Activated T-helper 2 cell treated with anti-CD3 and anti-CD28 coated beads, Interferon-gamma antibody, Interleukin-2, Interleukin-4, amounts not matched to agents 10 μg/mL and 5 μg/mL and 100 μg/mL, durations not matched to agents 14 hours and 24 hours and 36 hours (primary cell): ENCODE data around the gene CCDC137. TPM values are rescaled to one million over a fixed set of nuclear protein-coding genes. Genes with fewer than 3 reads are reported as not detected.
A peak's percentile ranks its signal among the peaks of the same experiment; 100 is the strongest.

Experiments
- DNase-seq: peaks from one replicate; pipeline ENCODE4 v3.0.0; 2021; ENCODE audit warnings: low spot score
- H3K27ac Mint-ChIP-seq: one replicate; pipeline ENCODE4 v1.8.0; 2021; ENCODE audit warnings: mixed read lengths
- H3K27me3 Mint-ChIP-seq: one replicate; pipeline ENCODE4 v1.8.0; 2021; ENCODE audit warnings: low read depth, mixed read lengths
- H3K36me3 Mint-ChIP-seq: one replicate; pipeline ENCODE4 v1.8.0; 2021; ENCODE audit warnings: low read depth, mixed read lengths
- H3K4me1 Mint-ChIP-seq: one replicate; pipeline ENCODE4 v1.8.0; 2021; ENCODE audit warnings: low read depth, mixed read lengths
- H3K4me3 Mint-ChIP-seq: one replicate; pipeline ENCODE4 v1.8.0; 2021; ENCODE audit warnings: low read depth, mild to moderate bottlenecking, moderate library complexity, mixed read lengths
- H3K9me3 Mint-ChIP-seq: one replicate; pipeline ENCODE4 v1.8.0; 2021; ENCODE audit warnings: mixed read lengths
- intact Hi-C: fragments of 100-400 bp; cut with micrococcal nuclease; formaldehyde crosslinking; loops from one replicate; pipeline ENCODE4 v1.15.1; 2023
- total RNA-seq: library from RNA; stranded (reverse); gene quantifications from 2 replicates; pipeline ENCODE4 v1.2.3, GENCODE V29; 2022

Gene CCDC137
- total RNA-seq, 1 donor from 2014 or later: 50.8 TPM

GRCh38 chr17:81690066-81690465 is 23.5 kb downstream of the CCDC137 start:
- no peak for DNase-seq
- intact Hi-C loops: no loop called here
- H3K27ac Mint-ChIP-seq: no peak overlapping the region
- peaks cover 8% of the 10 kb centered on the region for H3K4me1 Mint-ChIP-seq
- no peak overlapping the region for H3K4me3 Mint-ChIP-seq
- peaks cover 67% of the 10 kb centered on the region for H3K36me3 Mint-ChIP-seq
- no peaks in the 10 kb centered on the region for H3K27me3 Mint-ChIP-seq
- no peaks in the 10 kb centered on the region for H3K9me3 Mint-ChIP-seq

GRCh38 chr17:81690549-81690948 is 24.0 kb downstream of the CCDC137 start:
- peaks cover 62% of the 10 kb centered on the region for H3K36me3 Mint-ChIP-seq
- no peak overlapping the region for H3K4me3 Mint-ChIP-seq

DNA sequence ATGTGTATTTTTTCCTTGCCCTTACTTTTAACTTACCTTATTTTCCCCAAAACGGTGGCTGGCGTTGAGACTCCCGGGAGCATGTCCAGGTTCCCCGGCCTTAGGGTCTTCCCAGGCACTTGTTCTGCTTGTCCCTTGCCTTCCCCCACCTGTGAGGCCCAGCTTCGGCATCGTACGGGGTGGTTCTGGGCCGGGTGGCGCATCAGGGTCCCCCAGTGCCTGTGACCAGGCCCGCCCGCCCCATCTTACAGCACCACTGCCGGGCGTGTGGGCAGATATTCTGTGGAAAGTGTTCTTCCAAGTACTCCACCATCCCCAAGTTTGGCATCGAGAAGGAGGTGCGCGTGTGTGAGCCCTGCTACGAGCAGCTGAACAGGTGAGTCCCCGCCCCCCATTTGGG is 24.7 kb downstream of the CCDC137 start:
- Mint-ChIP-seq H3K4me1 (peaks cover 2% of the 10 kb centered on the region), H3K36me3 (peaks cover 60% of the 10 kb centered on the region), H3K4me3 (no peak overlapping the region), H3K9me3 (no peaks in the 10 kb centered on the region), H3K27ac (no peak overlapping the region), H3K27me3 (no peaks in the 10 kb centered on the region)
- no peak for DNase-seq
- intact Hi-C loops: no loop called here

More at GRCh38 chr17:81690549-81690948, 24.0 kb downstream of the CCDC137 start:
- DNase-seq: no peak
- Mint-ChIP-seq H3K27ac (no peak overlapping the region), H3K27me3 (no peaks in the 10 kb centered on the region), H3K4me1 (peaks cover 4% of the 10 kb centered on the region), H3K9me3 (no peaks in the 10 kb centered on the region)
- intact Hi-C loops: no loop called here

- intact Hi-C loops: no loop called here
- no peak overlapping the region for H3K4me3 Mint-ChIP-seq
- no peaks in the 10 kb centered on the region for H3K4me1 Mint-ChIP-seq
- no peak for DNase-seq
- peaks cover 57% of the 10 kb centered on the region for H3K36me3 Mint-ChIP-seq
- no peaks in the 10 kb centered on the region for H3K9me3 Mint-ChIP-seq
- no peaks in the 10 kb centered on the region for H3K27me3 Mint-ChIP-seq
- no peak overlapping the region for H3K27ac Mint-ChIP-seq
Observed at GRCh38 chr17:81691608-81692007, 25.1 kb downstream of the CCDC137 start.

GRCh38 chr17:81693509-81694210 is 27.1 kb downstream of the CCDC137 start:
- DNase-seq: no peak
- Mint-ChIP-seq H3K4me1 (no peaks in the 10 kb centered on the region), H3K27me3 (no peaks in the 10 kb centered on the region), H3K27ac (no peak overlapping the region), H3K36me3 (peaks cover 62% of the 10 kb centered on the region), H3K9me3 (no peaks in the 10 kb centered on the region), H3K4me3 (no peak overlapping the region)
- intact Hi-C loops: no loop called here

DNA sequence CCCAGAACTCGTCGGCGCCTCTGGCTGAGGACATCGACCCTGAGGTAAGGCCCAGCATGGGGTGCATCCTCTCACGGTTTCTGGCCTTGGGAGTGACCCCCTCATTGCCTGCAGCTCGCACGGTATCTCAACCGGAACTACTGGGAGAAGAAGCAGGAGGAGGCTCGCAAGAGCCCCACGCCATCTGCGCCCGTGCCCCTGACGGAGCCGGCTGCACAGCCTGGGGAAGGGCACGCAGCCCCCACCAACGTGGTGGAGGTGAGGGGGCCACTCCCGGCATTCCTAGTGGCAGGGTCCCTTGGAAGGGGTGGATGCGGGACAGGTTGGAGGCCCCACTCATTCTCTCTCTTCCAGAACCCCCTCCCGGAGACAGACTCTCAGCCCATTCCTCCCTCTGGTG is 28.3 kb downstream of the CCDC137 start:
- Mint-ChIP-seq H3K4me1 (no peaks in the 10 kb centered on the region), H3K4me3 (no peak overlapping the region), H3K9me3 (no peaks in the 10 kb centered on the region), H3K36me3 (peaks cover 57% of the 10 kb centered on the region), H3K27ac (no peak overlapping the region), H3K27me3 (no peaks in the 10 kb centered on the region)
- DNase-seq: no peak
- intact Hi-C loops: no loop called here

DNA sequence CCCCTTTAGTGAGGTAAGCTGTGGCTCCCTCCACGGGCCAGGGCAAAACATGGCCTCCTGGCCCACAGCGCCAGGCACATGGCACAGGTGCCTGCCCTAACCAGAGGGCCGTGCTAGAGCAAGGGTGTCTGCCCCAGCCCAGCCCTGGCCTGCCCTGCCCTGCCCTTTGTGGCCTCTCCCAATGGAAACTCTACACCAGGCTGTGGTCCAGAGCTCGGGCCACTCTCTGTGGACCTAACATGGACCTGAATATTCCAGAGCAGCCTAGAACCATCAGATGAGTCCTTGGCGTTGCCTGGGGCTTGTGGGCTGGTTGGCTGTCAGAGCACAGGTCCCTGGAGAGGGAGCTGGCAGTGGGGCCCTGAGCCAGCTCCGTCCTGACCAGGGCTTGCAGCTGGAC is 28.7 kb downstream of the CCDC137 start:
- Mint-ChIP-seq H3K4me3 (no peak overlapping the region), H3K27me3 (no peaks in the 10 kb centered on the region), H3K4me1 (no peaks in the 10 kb centered on the region), H3K9me3 (no peaks in the 10 kb centered on the region), H3K27ac (no peak overlapping the region), H3K36me3 (peaks cover 53% of the 10 kb centered on the region)
- intact Hi-C loops: no loop called here
- no peak for DNase-seq

DNA sequence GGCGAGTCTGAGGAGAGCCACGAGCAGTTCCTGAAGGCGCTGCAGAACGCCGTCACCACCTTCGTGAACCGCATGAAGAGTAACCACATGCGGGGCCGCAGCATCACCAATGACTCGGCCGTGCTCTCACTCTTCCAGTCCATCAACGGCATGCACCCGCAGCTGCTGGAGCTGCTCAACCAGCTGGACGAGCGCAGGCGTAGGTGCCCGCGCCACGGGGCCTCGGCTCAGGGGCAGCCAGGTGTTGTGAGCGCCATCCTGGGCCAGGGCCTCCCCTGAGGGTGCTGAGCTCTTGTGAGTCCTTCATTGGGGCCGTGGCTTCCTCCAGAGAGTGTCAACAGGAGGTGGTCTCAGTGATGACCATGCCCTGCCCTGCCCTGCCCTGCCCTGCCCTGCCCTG is 29.3 kb downstream of the CCDC137 start:
- no peaks in the 10 kb centered on the region for H3K9me3 Mint-ChIP-seq

GRCh38 chr17:81696218-81696941 is 29.8 kb downstream of the CCDC137 start:
- H3K9me3 Mint-ChIP-seq: no peaks in the 10 kb centered on the region
- intact Hi-C loops: no loop called here

More for the DNA sequence above, 29.3 kb downstream of the CCDC137 start:
- peaks cover under 1% of the 10 kb centered on the region for H3K4me1 Mint-ChIP-seq
- no peak overlapping the region for H3K4me3 Mint-ChIP-seq
- no peak for DNase-seq
- intact Hi-C loops: no loop called here
- peaks cover 54% of the 10 kb centered on the region for H3K36me3 Mint-ChIP-seq
- no peaks in the 10 kb centered on the region for H3K27me3 Mint-ChIP-seq
- H3K27ac Mint-ChIP-seq: no peak overlapping the region

GRCh38 chr17:81697261-81698044 is 30.9 kb downstream of the CCDC137 start:
- Mint-ChIP-seq H3K4me3 (no peak overlapping the region), H3K9me3 (no peaks in the 10 kb centered on the region), H3K27ac (no peak overlapping the region), H3K27me3 (no peaks in the 10 kb centered on the region), H3K36me3 (peaks cover 55% of the 10 kb centered on the region), H3K4me1 (peaks cover 9% of the 10 kb centered on the region)
- intact Hi-C loops: no loop called here
- DNase-seq: no peak

More at GRCh38 chr17:81696218-81696941, 29.8 kb downstream of the CCDC137 start:
- H3K27me3 Mint-ChIP-seq: no peaks in the 10 kb centered on the region
- H3K27ac Mint-ChIP-seq: no peak overlapping the region
- H3K4me3 Mint-ChIP-seq: no peak overlapping the region
- DNase-seq: no peak
- H3K36me3 Mint-ChIP-seq: peaks cover 54% of the 10 kb centered on the region
- peaks cover 4% of the 10 kb centered on the region for H3K4me1 Mint-ChIP-seq

- H3K27ac Mint-ChIP-seq: no peak overlapping the region
- no peaks in the 10 kb centered on the region for H3K27me3 Mint-ChIP-seq
Observed at GRCh38 chr17:81700353-81701287, 34.1 kb downstream of the CCDC137 start.

More at GRCh38 chr17:81700353-81701287, 34.1 kb downstream of the CCDC137 start:
- no peak for DNase-seq
- no peaks in the 10 kb centered on the region for H3K9me3 Mint-ChIP-seq
- H3K4me1 Mint-ChIP-seq: peaks cover 13% of the 10 kb centered on the region
- peaks cover 70% of the 10 kb centered on the region for H3K36me3 Mint-ChIP-seq
- peak overlapping the region; percentile 26 for H3K4me3 Mint-ChIP-seq
- intact Hi-C loops: loop anchor here (5.0 kb wide), 1 partner anchor 33 kb away; the partner anchor contains the start of genes CCDC137 and OXLD1
